HS-27A (cell line): ENCODE data around the gene PFKFB3.
"Not testable (repeated sequence)": the region's sequence is repeated elsewhere in the genome, so short reads cannot be mapped to it uniquely, and the experiment has no call there.

Experiments
- DNase-seq: peaks from one replicate; pipeline ENCODE4 v3.0.0-alpha.2; 2012; ENCODE audit warnings: low read depth, missing footprints

The PFKFB3 gene

DNA sequence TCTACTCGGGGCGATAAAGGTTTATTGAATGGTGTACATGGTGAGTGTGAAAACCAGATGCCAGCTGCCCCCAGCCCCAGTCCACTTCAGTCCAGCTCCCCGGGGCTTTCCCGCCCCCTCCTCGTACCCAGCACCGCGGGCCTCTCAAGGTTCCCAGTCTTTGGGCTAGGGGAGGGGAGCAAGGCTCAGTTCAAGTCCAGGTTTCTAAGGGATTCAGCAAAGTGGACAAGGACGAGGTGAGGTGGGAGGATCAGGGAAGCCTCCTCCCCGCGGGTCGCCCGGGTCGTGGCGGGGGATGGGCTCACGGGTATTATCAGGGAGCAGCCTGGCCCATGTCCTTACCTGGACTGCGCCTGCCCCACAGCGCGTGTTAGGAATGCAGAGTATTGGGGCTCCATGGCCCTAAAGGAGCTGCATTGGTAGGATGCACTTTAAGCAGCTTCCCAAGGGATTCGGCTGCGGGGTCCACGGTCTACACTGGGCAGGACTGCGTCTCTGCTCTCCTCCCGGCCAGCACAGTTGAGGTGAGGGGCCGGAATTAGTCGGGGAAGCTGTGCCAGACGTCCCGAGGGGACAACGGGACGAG, 541 bp upstream of the PFKFB3 start:
- no peak for DNase-seq

DNA sequence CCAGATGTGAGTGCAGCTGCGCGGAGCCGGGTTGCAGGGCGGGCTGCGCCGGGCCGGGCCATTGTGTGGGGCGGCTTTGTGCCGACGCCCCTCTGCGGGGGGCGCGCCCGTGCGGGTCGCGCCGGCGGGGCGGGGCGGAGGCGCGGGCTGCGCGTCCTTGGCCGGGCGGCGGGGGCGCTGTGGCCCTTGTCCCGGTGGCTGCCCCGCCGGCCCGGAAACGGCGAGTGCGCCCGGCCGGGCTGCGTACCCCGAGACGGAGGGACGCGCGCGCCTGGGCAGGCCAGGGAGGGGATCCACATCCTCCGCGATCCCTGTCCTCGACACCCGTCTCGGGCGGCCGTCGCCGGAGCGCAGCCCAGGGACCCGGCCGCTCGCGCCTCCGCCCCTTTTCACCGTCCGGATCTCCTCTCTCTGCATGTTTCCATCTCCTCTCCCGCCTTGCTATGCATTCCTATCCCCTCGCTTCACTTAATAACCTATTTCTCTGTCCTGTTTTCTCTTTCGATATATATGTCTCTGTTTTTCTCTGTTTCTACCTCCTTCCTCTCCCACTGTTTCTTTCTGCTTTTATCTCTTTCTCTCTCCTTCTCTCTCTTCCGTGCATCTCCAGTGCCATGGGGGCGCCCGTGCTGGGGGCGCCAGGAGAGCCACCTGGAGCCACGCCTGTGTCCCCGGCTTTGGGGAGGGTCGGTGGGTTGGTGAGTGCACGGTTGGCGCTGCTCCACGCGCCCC, 765 bp downstream of the PFKFB3 start:
- DNase-seq, result no peak

DNA sequence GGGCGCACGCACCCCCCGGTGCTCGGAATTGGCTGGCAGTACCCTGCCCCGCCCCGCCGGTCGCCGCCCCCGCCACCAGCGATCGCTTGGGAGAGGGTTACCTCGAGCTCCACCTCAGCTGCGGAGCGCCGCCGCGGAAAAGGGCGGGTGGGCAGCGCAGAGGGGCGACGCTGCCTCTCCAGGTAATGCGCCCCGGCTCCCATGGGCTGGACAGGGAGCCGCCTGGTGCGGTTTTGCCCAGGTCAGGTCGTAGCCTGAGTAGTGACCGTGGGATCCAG, 1.3 kb downstream of the PFKFB3 start:
- DNase-seq, result no peak

DNA sequence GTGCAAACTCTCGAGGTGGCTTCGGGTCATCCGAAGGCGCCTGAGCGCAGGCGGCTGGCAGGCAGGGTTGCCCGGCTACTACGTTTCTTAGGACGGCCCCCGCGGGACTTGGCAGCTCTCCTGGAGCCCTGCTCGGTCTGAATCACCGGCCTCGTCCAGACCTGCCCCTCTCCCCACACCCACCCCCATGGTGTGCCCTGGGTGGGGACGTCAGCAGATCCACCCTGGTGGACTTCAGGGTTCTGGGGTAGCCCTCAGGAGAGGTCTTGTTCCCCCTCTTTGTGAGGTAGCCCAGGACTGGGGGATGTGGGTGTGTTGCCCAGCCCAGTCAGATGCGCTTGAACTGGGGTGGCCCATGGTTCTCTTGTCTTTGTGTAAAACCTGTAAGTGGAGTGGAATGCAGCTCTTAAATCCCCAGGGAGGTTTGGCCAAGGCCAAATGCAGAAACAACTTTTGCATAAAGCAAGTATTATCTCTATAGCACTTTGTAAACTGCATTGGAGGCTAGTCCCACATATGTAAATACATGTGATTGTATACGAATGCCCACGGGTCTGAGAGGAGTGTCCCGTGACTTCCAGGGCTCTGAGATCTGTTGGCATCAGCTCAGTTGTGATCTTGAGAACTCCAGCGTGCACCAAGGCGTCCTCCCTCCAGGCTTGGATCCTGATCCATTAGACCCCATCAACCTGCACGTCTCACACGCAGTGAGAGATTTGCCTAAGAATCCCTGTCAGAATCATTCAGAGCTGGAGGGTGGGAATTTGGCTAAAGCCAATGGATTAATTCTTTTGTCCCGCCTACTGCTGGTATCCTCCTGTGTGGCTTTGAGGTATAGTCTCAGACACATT, 1.8 kb downstream of the PFKFB3 start:
- DNase-seq, result no peak

DNA sequence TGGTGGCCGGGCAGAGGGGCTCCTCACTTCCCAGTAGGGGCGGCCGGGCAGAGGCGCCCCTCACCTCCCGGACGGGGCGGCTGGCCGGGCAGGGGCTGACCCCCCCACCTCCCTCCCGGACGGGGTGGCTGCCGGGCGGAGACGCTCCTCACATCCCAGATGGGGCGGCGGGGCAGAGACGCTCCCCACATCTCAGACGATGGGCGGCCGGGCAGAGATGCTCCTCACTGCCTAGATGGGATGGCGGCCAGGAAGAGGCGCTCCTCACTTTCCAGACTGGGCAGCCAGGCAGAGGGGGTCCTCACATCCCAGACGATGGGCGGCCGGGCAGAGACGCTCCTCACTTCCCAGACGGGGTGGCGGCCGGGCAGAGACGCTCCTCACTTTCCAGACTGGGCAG, 3.8 kb downstream of the PFKFB3 start:
- DNase-seq, result not testable (repeated sequence)

DNA sequence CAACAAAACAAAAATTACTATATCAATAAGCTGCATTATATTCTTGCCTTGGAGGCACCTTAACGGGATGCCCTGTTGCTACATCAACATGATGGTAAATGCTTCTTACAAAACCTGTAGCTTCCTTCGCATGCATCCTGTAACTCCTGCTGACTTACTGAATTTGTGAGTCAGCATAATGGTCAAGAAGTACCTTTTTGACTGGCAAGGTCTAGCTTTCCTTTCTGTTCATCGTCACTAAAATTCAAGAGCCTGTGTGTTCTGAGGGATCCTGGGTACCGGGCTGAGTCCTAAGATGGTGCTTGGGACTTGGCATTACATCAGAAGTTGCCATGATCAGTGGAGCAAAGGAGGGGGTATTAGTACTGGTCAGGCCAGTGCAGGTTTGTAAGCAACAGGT, 4.9 kb downstream of the PFKFB3 start:
- no peak for DNase-seq

DNA sequence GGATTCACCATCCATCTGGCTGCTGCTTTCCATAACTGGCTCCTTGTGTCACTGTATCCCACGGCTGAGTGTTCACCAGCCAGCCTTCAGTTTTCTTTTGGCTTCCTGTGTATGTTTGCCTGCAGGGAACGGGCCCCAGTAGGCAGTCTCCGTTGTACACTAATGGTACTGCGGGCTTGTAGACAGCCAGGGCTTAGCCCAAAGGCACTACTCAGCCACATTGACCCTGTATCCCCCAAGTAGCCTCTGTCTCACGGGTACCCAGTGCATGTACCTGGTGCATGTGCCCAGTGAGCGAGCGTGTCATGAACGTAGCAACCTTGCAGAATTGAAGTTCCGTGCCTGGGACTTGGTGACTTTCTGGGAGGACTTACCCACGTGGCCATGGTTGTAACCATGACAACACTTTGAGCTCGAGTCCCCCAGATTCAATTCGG, 6.1 kb downstream of the PFKFB3 start:
- no peak for DNase-seq

DNA sequence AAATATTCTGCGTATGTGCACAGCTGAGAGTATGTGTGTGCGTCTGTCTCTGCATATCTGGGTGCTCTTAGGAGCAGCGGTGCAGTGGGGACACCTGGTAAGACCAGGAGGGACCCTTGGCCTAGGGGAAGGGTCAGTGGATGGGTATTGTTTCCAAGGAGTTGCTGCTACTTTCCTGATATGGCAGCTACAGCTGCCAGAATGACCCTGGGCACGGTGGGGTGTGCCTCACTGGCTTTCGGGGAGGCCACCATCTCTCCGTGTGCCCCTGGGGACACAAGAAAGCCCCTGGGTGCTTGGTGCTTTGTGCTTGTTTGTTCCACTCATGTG, 8.6 kb downstream of the PFKFB3 start:
- no peak for DNase-seq

DNA sequence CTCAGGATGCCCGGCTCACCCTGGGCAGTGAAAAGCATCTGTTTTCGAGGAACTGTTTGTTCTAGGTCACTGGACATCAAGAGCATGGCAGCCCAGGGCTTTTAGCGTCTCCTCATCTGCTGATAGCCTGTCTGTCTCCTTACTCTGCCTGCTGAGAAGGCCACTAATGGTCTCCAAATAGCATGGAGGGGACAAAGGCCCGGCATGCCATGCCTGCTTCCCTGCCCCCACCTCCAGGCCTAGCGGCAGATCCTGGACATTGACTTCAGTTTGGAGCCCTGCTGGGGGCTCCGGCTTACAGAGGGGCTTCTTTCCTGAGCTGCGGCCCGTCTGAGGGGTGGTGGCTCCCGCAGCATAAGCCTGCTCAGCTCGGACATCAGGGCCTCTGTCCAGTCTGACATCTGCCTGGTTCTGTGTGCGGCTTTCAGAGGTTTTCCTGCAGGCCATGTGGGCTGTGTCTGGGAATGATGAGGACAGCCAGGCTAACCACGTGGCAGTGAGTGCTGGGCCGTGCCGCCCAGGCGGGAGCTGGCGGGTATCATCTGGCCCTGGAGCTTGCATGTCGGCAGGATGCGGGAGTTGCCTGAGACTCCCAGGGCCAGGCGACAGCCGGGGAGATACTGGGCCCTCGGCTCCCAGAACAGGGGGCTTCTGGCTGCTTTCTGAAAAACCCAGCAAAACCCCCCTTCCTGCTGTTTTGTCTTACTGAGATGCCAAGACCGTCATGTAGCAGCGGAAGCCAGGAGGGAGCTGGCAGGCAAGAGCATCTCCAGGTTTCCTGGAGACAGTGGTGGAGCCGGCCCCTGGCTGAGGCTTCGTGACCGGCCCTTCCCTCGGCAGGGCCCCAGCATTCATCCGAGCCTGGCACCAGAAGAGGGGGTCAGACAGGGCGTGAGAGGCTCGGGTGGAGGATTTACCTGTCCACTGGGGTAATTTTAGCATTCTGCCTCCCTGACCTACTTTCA, 9.2 kb downstream of the PFKFB3 start:
- no peak for DNase-seq

DNA sequence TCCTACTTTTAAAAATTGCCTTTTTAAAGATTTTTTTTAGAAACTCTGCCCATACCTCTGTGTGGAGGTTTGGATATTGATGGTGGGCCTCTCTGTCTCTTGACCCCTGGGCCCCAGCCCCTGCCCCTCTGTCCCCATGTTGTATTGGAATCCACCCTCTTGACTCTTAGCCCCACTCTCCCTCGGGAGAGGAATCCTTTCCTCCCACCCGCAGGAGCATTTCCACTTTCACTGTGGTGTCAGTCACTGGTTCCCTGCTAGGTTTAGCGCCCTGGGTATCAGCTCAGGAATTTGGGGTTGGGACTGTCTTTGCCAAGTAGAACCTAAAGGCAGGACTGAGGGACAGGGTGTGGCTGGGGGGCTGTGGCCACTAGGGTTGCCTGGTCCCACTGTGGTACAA, 10.1 kb downstream of the PFKFB3 start:
- DNase-seq, result no peak

DNA sequence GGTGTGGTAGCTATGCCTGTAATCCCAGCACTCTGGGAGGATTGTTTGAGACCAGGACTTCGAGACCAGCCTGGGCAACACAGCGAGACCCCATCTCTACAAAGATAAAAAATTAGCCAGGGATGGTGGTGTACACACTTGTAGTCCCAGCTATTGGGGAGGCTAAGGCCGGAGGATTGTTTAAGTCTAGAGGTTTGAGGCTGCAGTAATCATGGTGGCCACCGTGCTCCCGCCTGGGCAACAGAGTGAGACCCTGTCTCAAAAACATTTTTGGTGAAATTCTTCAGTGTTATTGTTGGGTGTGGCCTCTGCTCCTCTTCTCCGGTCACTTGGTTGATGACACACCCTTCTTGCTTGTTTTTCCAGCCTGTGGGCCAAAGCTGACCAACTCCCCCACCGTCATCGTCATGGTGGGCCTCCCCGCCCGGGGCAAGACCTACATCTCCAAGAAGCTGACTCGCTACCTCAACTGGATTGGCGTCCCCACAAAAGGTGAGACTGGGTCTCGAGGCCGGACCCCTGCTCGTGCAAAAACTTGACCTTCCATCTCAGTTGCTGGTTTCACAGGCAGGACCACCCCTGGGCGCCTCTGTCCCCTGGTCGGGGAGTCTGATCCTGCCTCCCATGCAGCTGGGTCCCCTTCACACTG, 10.6 kb downstream of the PFKFB3 start:
- no peak for DNase-seq

DNA sequence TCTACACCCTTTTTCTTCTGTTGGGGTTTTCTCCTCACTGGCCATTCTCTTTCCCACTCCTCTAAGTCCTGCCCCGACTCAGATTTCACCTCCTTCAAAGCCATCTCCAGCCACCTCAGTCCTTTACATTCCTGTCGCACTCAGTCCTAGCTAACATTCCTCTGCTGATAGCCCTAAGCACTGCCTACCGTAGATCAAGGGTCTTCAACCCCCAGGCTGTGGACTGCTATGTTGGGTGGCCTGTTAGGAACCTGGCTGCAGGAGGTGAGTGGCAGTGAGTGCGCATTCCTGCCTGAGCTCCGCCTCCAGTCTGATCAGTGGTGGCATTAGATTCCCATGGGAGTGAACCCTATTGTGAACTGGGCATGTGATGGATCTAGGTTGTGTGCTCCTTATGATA, 11.2 kb downstream of the PFKFB3 start:
- no peak for DNase-seq

DNA sequence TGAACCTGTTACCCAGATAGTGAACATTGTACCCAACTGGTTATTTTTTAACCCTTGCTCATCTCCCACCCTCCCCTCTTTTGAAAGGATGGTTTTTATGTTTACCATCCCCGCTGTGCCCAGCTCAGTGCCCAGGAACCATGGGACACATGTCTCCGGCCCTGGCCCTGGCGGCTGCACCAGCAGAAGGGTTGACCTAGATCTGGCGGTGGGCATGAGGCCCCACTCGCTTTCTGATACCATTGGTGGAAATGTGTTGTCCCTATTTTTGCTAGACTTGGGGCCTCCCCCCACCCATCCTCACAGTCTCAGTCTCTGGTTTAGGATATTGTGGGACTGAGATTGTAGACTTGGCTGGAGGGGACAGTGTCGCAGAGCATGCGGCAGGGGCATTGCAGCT, 11.9 kb downstream of the PFKFB3 start:
- no peak for DNase-seq

DNA sequence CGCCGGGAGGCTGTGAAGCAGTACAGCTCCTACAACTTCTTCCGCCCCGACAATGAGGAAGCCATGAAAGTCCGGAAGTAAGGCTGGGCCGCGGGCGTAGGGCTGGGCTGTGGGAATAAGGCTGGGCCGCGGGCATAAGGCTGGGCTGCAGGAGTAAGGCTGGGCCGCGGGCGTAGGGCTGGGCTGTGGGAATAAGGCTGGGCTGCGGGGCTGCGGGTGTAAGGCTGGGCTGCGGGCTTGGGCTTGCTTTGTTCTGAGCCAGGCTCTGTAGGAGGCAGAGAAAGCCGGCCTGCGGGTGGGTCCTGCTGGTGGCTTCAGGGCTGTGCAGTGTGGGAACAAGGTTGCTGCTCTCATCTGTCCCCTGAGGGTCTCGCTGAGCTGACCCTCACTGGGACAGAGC, 12.5 kb downstream of the PFKFB3 start:
- DNase-seq, result no peak

DNA sequence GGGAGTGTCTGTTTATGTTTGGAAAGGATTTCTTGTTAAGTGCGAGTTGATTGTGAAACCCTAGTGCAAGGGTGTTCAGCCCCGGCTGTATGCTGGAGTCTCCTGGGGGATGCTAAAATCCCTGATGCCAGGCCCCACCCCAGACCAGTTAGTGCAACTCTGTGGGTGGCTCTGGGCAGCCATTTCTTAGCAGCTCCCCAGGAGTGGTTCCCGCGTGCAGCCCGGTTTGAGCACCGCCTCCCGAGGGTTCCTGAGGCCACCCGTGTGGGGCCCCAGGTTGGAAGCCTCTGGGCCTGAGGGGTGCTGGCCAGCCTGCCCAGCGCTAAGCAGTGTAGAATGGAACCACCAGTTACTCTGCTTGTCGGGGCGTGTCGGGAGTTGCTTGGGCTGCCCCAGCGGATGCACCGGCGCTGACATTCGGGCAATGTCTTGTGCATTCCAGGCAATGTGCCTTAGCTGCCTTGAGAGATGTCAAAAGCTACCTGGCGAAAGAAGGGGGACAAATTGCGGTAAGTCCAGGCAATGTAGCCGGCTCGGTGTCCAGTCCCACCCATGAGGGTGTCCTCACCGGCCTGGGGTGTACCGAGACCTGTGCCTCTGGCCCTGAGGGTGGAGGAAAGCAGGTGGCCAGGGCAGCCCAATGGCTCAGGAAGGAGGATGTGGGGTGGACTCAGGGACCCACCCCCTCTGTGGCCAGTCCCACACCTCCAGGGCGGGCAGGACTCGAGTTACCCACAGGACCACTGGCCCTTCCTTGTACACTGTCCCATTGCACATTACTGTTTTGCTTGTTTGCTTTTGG, 13.2 kb downstream of the PFKFB3 start:
- no peak for DNase-seq

DNA sequence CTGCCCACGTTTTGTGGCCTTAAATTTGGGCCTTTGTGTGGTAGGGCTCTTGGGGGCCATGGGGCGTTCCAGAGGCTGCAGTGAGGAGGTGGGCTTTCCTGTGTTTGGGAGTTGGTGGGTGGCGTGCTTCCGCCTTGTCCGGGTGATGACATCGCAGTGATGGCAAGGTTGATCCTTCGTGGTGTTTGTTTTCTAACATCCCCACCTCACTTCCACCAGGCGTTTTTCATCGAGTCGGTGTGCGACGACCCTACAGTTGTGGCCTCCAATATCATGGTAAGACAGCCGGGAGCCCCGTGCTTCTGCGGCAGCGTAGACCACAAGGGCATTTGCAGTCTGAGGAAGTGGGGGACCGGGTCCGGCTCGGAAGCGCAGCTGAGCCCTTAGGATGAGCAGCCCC, 14.2 kb downstream of the PFKFB3 start:
- no peak for DNase-seq

DNA sequence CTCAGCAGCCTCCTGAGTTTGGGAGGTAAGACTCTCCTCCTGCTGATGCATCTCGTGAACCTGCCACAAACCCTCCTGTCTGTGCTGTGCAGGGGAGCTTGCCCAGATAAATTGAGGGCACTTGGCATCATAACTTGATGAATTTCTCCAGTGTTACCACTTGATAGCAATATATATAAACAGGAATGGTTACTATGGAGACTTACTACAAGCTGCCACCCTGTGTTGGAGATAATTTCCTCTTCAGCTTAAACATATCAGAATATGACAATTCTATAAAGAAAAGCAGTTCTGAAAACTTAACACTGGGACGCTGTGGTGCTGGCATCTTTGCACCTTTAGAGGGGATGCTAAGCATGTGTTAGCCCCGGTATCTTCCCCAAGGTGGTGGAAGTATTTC, 14.9 kb downstream of the PFKFB3 start:
- DNase-seq, result no peak

DNA sequence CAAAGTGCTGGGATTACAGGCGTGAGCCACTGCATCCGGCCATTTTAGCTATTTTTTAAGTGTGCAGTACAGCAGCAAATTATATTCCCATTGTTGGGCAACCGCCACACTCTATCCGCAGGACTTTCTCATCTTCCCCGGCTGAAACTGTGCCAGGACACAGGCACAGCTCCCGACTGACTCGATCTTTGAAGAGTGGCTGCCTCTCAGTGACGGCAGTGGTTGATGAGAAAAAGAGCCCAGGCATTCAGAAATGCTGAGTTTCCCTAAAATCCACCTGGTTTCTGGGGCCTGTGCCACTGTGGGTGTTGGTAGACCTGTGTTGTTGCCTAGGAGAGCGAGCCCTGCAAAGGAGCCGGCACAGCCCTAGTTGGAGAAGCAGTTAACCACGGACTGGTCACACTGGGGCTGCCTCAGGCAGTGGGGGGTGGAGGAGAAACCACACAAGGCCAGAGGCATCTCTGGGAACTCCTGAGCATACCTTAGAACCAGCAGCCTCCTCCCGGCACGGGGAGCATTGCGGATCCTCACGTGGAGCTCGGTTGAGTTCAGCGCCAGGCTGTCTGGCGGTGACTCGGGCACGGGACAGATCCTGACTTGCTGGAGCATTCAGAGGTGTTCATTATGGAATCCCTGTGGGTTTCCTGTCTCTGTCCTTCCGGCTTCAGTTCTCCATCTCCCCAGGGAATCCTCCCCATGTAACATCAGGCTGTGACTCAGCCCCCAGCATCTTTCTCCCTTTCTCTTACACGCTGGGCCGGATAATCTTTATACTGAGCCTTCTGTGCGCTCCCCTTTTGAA, 16.2 kb downstream of the PFKFB3 start:
- DNase-seq, result no peak

DNA sequence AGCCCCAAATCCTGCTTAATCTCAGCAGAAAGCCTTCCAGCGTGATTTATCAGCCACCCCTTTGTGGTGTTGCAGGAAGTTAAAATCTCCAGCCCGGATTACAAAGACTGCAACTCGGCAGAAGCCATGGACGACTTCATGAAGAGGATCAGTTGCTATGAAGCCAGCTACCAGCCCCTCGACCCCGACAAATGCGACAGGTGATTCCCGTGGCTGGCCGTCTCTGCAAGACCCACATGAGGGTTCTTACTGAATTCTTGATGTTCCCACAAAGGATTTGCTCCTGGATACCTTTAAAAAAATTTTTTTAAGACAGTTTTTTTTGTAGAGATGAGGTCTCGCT, 16.7 kb downstream of the PFKFB3 start:
- DNase-seq, result no peak
